Umbilical cord (tissue), 2 donors: ENCODE data around the gene PCDHGA1. TPM values are rescaled to one million over a fixed set of nuclear protein-coding genes. Genes with fewer than 3 reads are reported as not detected.

Experiments used
- DNase-seq: peaks from one replicate; pipeline ENCODE4 v3.0.0-alpha.2; 2015; ENCODE audit warnings: low spot score
- total RNA-seq: library from RNA; depleted of rRNA; stranded (reverse); fragments of >200 nt; gene quantifications from one replicate; pipeline ENCODE4 v1.2.3, GENCODE V29; 2014; ENCODE audit warnings: low replicate concordance; ENCODE audit not compliant: insufficient read depth

Gene PCDHGA1
- total RNA-seq, 1 donor from 2014 or later: 0.96 TPM

DNA sequence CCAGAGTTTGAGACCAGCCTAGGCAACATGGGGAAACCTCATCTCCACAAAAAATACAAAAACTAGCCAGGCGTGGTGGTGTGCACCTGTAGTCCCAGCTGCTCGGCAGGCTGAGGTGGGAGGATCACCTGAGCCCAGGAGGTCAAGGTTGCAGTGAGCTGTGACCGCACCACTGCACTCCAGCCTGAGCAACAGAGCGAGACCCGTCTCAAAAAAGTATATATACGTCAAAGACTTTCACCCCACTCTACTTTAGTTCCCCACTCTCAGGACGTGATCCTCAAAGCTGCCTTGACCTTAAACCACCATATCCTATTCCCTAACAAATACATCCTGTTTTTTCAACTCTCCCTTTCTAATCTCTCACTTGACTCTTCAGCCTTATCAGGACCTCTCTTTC is 199.6 kb downstream of the PCDHGA1 start:
- no peak for DNase-seq

DNA sequence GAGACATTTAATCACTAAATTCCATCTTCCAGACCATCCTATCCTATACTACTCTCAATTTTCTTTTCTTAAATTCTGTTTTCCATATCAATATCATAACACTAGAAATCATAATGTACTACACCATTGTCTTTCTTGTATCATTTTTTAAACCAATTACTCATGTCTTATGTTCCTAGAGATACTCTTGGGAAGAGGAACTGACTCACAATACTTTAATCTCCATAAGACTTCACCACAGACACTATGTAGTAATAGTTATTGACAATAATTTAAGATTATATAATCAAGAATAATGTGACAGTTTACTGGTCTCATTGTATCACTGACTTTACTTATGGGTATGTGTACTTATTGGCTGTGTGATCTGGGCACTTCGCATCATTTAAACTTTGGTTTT is 202.4 kb downstream of the PCDHGA1 start:
- no peak for DNase-seq

DNA sequence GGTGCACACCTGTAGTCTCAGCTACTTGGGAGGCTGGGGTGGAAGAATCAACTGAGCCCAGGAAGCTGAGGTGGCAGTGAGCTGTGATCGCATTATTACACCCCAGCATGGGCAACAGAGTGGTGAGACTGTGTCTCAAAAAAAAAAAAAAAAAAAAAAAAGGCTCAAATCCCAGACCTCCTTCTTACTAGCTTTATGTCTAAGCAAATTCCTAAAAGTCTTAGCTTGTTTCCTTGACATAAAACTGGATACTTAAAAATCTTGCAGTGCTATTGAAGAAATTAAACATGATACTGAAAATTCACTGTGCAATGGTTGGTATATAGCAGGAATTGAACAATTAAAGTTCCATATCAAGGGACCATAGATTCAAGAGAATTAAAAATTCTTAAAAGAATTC is 203.6 kb downstream of the PCDHGA1 start:
- no peak for DNase-seq

DNA sequence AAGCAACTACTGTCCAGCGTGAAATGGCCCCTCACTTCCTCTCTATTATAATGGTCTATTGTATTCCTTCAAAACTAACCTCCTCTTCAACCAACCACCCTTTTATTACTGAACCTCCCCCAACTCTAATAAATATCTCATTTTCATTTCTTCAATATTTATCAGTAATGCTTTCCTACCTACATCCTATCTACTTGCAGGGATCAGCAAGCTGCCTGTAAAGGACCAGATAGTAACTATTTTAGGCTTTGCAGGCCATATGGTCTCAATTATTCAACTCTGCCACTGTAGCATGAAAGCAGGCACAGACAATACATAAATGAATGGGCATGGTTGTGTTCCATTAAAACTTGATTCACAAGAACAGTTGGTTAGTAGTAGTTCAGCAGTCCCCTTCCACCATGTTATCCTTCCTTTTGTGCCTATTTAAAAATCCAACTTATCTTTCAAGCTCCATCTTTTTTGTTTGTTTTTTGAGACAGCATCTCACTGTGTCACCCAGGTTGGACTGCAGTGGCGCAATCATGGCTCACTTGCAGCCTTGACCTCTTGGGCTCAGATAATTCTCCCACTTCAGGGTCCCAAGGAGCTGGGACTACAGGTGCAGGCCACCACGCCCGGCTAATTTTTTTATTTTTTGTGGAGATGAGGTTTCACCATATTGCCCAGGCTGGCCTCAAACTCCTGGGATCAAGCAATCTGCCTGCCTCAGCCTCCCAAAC is 204.3 kb downstream of the PCDHGA1 start:
- no peak for DNase-seq

DNA sequence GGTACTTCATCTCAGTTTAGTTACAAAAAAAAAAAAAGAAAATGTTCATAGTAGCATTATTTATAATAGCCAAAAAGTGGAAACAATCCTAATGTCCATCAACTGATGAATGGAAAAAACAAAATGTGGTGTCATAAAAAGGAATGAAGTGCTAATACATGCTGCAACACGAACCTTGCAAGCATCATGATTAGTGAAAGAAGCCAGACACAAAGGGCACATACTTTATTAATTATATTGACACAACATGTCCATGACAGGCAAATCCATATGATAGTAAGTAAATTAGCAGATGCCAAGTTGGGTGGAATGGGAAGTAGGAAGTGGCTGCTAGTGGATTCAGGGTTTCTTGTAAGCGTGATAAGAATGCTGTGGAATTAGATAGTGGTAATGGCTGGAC is 212.7 kb downstream of the PCDHGA1 start:
- DNase-seq: no peak

DNA sequence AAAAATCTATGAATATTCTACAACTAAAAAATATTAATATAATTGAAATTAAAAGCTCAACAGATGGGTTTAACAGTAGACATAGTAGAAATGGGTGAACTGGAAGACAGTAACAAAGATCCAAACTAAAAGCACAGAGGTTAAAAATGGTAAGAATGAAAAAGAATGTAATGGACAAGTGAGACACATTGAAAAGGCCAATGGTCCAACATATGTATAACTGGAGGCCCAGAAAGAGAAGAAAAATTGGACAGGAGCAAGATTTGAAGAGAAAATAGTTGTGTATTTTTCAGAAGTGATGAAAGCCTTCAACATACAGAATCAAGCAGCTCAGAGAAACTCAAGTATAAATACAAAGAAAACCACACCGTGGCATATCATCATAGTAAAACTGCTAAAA is 217.2 kb downstream of the PCDHGA1 start:
- no peak for DNase-seq

DNA sequence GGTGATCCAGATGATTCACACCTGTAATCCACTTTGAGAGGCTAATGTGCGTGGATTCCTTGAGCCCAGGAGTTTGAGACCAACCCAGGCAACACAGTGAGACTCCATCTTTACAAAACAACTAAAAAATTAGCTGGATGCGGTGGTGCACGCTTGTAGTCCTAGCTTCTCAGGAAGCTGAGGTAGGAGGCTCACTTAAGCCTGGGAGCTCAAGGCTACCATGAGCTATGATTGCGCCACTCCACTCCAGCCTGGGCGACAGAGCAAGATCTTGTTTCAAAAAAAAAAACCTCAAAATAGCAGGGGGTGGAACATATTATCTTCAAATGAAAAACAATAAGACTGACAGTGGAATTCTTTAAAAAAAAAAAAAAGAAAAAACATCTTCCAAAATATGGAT is 217.6 kb downstream of the PCDHGA1 start:
- DNase-seq: no peak

DNA sequence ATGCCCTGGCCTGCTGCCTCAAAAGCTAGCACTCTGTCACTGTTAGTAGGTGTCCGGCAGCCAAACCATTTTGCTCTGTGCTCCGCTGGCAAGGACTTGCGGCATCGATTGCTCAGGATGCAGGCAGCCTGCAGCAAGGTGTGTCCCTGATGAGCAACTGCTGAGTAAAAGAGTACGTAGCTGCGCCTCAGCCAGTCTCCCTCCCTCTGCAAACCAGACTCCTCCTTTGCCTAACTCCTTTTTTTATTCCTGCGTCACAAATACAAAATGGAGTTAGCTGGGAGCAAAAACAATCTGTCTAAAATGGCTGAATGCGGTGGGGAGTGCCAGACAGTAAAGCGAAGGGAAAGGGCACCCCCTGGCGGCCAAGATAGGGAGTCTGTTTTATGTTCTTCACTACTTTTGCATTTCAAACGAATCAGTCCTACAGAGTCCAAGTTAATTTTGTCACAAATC is 227.4 kb downstream of the PCDHGA1 start:
- peak; percentile 98 for DNase-seq

DNA sequence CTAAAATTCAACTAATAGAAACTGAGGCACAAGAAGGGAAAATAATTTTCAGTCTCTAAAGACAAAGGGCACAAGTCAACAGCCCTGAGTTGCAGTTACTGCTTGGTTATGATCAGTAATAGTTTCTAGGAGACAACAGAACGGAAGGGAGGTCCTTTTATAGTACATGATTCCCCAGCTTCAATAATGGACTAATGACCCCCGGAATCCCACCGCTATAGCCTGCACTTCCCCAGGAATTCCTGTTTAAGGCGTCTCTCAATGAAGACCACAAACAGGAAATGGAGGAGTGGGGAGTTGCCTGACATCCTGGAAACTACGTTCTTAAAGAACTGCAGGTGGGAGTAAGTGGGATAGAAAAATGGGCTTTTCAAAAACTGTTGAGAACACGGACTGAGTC is 227.8 kb downstream of the PCDHGA1 start:
- DNase-seq: no peak

DNA sequence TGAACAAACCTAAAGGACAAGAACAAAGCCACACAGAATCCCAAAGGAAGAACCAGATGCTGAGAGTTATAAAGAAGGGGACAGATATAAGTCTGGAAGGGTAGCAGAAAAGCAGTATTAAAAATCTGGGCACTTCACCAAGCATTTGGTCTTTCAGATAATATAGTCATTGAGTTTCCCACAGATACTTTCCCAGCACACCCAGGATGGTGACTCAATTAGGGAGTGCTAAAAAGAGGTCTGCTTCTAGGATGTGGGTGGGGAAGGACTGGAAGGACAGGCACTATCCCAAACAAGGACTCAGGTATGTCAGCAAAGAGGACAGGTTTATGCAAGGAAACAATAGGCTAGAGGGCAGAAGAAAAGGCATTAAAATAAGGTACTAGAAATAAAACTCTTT is 229.1 kb downstream of the PCDHGA1 start:
- peak; percentile 56 for DNase-seq

DNA sequence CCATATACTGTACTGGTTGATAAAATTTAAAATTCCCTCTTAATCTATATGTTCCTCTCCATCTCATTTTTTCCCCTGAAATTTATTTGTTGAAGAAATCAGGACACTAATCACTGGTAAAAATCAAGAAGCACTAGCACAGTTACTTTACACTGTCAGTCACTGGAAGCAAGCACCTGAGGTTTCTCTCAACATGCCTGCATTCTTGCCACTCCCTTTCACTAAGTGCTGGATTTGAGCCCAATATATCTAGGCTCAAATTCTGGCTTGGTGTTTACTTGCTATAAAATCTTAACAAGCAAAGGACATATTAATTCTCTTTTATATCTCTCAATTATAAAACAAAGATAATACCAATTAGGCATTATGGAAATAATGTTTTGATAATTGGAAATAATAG is 229.8 kb downstream of the PCDHGA1 start:
- peak; percentile 51 for DNase-seq

DNA sequence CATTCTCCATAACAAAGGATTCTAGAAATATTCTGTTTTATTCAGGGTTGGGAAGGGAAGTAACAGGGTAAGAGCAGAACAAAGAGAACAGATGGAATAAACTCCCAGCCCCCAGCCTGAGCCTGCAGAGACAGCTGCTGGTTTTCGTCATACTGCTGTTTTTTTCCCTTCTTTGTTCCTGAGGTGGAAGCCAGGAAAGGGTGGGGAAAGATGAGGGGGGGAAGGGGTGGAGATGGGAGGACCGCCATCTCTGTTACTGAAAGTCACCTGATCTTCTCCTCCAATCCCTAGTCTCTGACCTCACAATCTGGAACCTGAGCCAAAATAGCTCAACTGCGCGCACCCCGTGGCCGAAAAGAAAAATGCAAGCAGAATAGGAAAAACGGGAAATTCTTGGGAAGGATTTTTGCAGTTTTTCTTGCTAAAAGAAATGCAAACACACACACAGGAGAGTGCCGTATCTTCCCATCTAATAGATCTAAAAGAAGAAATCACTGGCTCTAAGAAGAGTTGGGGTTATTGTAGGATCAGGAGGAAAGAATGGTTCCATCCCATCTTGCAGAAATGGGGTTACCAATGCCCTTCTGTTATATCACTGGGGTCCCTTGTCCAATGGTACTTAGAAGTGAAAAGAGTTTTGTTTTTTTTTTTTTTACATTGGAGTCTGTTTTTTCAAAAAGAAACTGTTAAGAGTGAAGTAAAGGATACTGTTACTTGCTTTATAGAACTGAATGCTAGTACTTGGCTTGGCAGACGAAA is 230.6 kb downstream of the PCDHGA1 start:
- peak; percentile 98 for DNase-seq

Other genes starting within 250 kb of the PCDHGA1 start
- gene PCDHB2, start 235.9 kb upstream of the PCDHGA1 start, total RNA-seq: 6.5 TPM
- 0.72 TPM for gene PCDHB3, start 230.0 kb upstream of the PCDHGA1 start, total RNA-seq
- 2.9 TPM for gene PCDHB4, start 208.7 kb upstream of the PCDHGA1 start, total RNA-seq
- 11.6 TPM for gene PCDHB5, start 195.3 kb upstream of the PCDHGA1 start, total RNA-seq
- gene PCDHB6, start 180.5 kb upstream of the PCDHGA1 start, total RNA-seq: 1.9 TPM
- 3.6 TPM for gene PCDHB7, start 157.9 kb upstream of the PCDHGA1 start, total RNA-seq
- 0.72 TPM for gene PCDHB8, start 152.7 kb upstream of the PCDHGA1 start, total RNA-seq
- gene PCDHB16, start 148.1 kb upstream of the PCDHGA1 start, total RNA-seq: 4.1 TPM
- gene PCDHB9, start 143.4 kb upstream of the PCDHGA1 start, total RNA-seq: 1.9 TPM
- gene PCDHB10, start 138.2 kb upstream of the PCDHGA1 start, total RNA-seq: 5.5 TPM
- 5.1 TPM for gene PCDHB11, start 130.9 kb upstream of the PCDHGA1 start, total RNA-seq
- 2.9 TPM for gene PCDHB12, start 121.8 kb upstream of the PCDHGA1 start, total RNA-seq
- gene PCDHB13, start 116.6 kb upstream of the PCDHGA1 start, total RNA-seq: 1.7 TPM
- gene PCDHB14, start 107.2 kb upstream of the PCDHGA1 start, total RNA-seq: 12.3 TPM
- 3.4 TPM for gene PCDHB15, start 85.1 kb upstream of the PCDHGA1 start, total RNA-seq
- 1.9 TPM for gene SLC25A2, start 26.5 kb upstream of the PCDHGA1 start, total RNA-seq
- 58.7 TPM for gene TAF7, start 9.7 kb upstream of the PCDHGA1 start, total RNA-seq
- gene PCDHGA2, start 8.2 kb downstream of the PCDHGA1 start, total RNA-seq: 4.6 TPM
- 2.2 TPM for gene PCDHGA3, start 13.3 kb downstream of the PCDHGA1 start, total RNA-seq
- gene PCDHGB1, start 19.6 kb downstream of the PCDHGA1 start, total RNA-seq: 1.7 TPM
- 6.0 TPM for gene PCDHGA4, start 24.5 kb downstream of the PCDHGA1 start, total RNA-seq
- gene PCDHGB2, start 29.5 kb downstream of the PCDHGA1 start, total RNA-seq: 4.6 TPM
- 1.9 TPM for gene PCDHGA5, start 33.6 kb downstream of the PCDHGA1 start, total RNA-seq
- 11.8 TPM for gene PCDHGB3, start 39.7 kb downstream of the PCDHGA1 start, total RNA-seq
- gene PCDHGA6, start 43.4 kb downstream of the PCDHGA1 start, total RNA-seq: 7.2 TPM
- gene PCDHGA7, start 52.2 kb downstream of the PCDHGA1 start, total RNA-seq: 7.0 TPM
- gene PCDHGB4, start 57.2 kb downstream of the PCDHGA1 start, total RNA-seq: 18.3 TPM
- gene PCDHGA8, start 62.1 kb downstream of the PCDHGA1 start, total RNA-seq: 3.9 TPM
- 15.4 TPM for gene PCDHGB5, start 67.4 kb downstream of the PCDHGA1 start, total RNA-seq
- gene PCDHGA9, start 72.3 kb downstream of the PCDHGA1 start, total RNA-seq: 11.1 TPM
- gene PCDHGB6, start 77.5 kb downstream of the PCDHGA1 start, total RNA-seq: 9.1 TPM
- gene PCDHGA10, start 82.5 kb downstream of the PCDHGA1 start, total RNA-seq: 10.8 TPM
- gene PCDHGB7, start 87.2 kb downstream of the PCDHGA1 start, total RNA-seq: 13.2 TPM
- 7.9 TPM for gene PCDHGA11, start 90.5 kb downstream of the PCDHGA1 start, total RNA-seq
- gene PCDHGA12, start 100.0 kb downstream of the PCDHGA1 start, total RNA-seq: 14.4 TPM
- 42.9 TPM for gene PCDHGC3, start 145.5 kb downstream of the PCDHGA1 start, total RNA-seq
- 4.8 TPM for gene PCDHGC4, start 154.5 kb downstream of the PCDHGA1 start, total RNA-seq
- 8.2 TPM for gene PCDHGC5, start 158.6 kb downstream of the PCDHGA1 start, total RNA-seq